Tibial artery (tissue), 4 donors: ENCODE results near the gene MYRIP.
"Not testable (repeated sequence)": the region's sequence is repeated elsewhere in the genome, so short reads cannot be mapped to it uniquely, and the experiment has no call there.

Experiments used
- DNase-seq, 2 donors: peaks; one replicate each; pipeline ENCODE4 v3.0.0-alpha.2; 2019
- H3K27ac ChIP-seq, 2 donors: fragments of 200-600 bp; sonication (generic) in 1 of 2; 1 replicate in 1 of 2; 2 replicates in 1 of 2; pipeline ENCODE4 v1.5.1; 2018 to 2019; ENCODE audit warnings: mild to moderate bottlenecking in 1 of 2
- H3K27me3 ChIP-seq, 2 donors: fragments of 200-600 bp; sonication (generic) in 1 of 2; one replicate each; pipeline versions ENCODE4 v1.5.1 to v1.6.0; 2016 to 2019
- H3K36me3 ChIP-seq, 3 donors: fragments of 200-600 bp; sonication (generic) in 2 of 3; one replicate each; pipeline ENCODE4 v1.5.1; 2016 to 2019; ENCODE audit warnings: mild to moderate bottlenecking in 2 of 3
- H3K4me1 ChIP-seq, 4 donors: fragments of 200-600 bp; sonication (generic) in 2 of 4; 1 replicate in 3 of 4; 2 replicates in 1 of 4; pipeline ENCODE4 v1.5.1; 2016 to 2019
- H3K4me3 ChIP-seq, 2 donors: fragments of 200-600 bp; sonication (generic) in 1 of 2; 1 replicate in 1 of 2; 2 replicates in 1 of 2; pipeline ENCODE4 v1.5.1; 2018 to 2019; ENCODE audit warnings: mild to moderate bottlenecking in 2 of 2
- H3K9me3 ChIP-seq, 3 donors: fragments of 200-600 bp; sonication (generic) in 1 of 3; one replicate each; pipeline ENCODE4 v1.5.1; 2016 to 2019
- CTCF ChIP-seq, 2 experiments: fragments of 200-600 bp in 1 of 2; fragments of 450-650 bp in 1 of 2; IDR thresholded peaks; one replicate each; pipeline ENCODE4 v1.5.1; 2017 to 2019; ENCODE audit warnings: antibody characterized with exemption in 2 of 2, mild to moderate bottlenecking in 1 of 2, moderate library complexity in 1 of 2
- intact Hi-C: fragments of 100-400 bp; cut with DNase I; formaldehyde crosslinking; loops from one replicate; pipeline ENCODE4 v1.15.0; 2023; ENCODE audit warnings: low total_unique reads

The MYRIP gene

GRCh38 chr3:40073310-40074007, 264.1 kb downstream of the MYRIP start:
- Histone ChIP-seq H3K27me3 (no peaks in the 10 kb centered on the region), H3K4me1 (peaks cover 0 to 8% (median 6%) of the 10 kb centered on the region in 4 donors), H3K4me3 (no peak overlapping the region), H3K27ac (no peak overlapping the region), H3K9me3 (no peaks in the 10 kb centered on the region), H3K36me3 (no peaks in the 10 kb centered on the region)
- no peak for DNase-seq
- no peak for TF ChIP-seq CTCF (IDR thresholded peaks at IDR 0.05)
- intact Hi-C loops, result no loop called here

GRCh38 chr3:40077139-40077538, 267.7 kb downstream of the MYRIP start:
- H3K36me3 ChIP-seq, H3K9me3 ChIP-seq, H3K27me3 ChIP-seq, H3K4me3 ChIP-seq, intact Hi-C loops, DNase-seq: not testable (repeated sequence)
- peak overlapping the region; percentile 61 to 75 for H3K27ac ChIP-seq
- peaks cover 0 to 34% (median 18%) of the 10 kb centered on the region in 4 donors for H3K4me1 ChIP-seq

GRCh38 chr3:40077828-40078492, 268.6 kb downstream of the MYRIP start:
- DNase-seq, H3K9me3 ChIP-seq, H3K36me3 ChIP-seq, intact Hi-C loops, H3K4me3 ChIP-seq, H3K27me3 ChIP-seq: not testable (repeated sequence)
- Histone ChIP-seq H3K4me1 (peaks cover 0 to 34% (median 18%) of the 10 kb centered on the region in 4 donors), H3K27ac (peak overlapping the region; percentile 61 to 75)

GRCh38 chr3:40078590-40078989, 269.2 kb downstream of the MYRIP start:
- Histone ChIP-seq H3K9me3 (no peaks in the 10 kb centered on the region), H3K4me1 (peaks cover 0 to 34% (median 18%) of the 10 kb centered on the region in 4 donors), H3K36me3 (no peaks in the 10 kb centered on the region), H3K27ac (peak overlapping the region; percentile 61 to 75), H3K27me3 (no peaks in the 10 kb centered on the region), H3K4me3 (no peak overlapping the region)
- DNase-seq, result no peak
- intact Hi-C loops, result no loop called here
- TF ChIP-seq CTCF (IDR thresholded peaks at IDR 0.05), result no peak

- no peak for DNase-seq
- Histone ChIP-seq H3K36me3 (no peaks in the 10 kb centered on the region), H3K4me3 (no peak overlapping the region), H3K9me3 (no peaks in the 10 kb centered on the region), H3K4me1 (peaks cover 0 to 34% (median 18%) of the 10 kb centered on the region in 4 donors), H3K27me3 (no peaks in the 10 kb centered on the region), H3K27ac (peak overlapping the region; percentile 61 to 75)
- no peak for TF ChIP-seq CTCF (IDR thresholded peaks at IDR 0.05)
- intact Hi-C loops, result no loop called here
Measured at GRCh38 chr3:40079203-40079846, 269.9 kb downstream of the MYRIP start.

- no peak for TF ChIP-seq CTCF (IDR thresholded peaks at IDR 0.05)
- no peak for DNase-seq
- H3K36me3 ChIP-seq, result no peaks in the 10 kb centered on the region
- peaks cover 0 to 34% (median 18%) of the 10 kb centered on the region in 4 donors for H3K4me1 ChIP-seq
- no peaks in the 10 kb centered on the region for H3K27me3 ChIP-seq
- H3K4me3 ChIP-seq, result no peak overlapping the region
- no peaks in the 10 kb centered on the region for H3K9me3 ChIP-seq
- intact Hi-C loops, result no loop called here
- H3K27ac ChIP-seq, result peak overlapping the region; percentile 61 to 75
Measured at GRCh38 chr3:40079847-40080240, 270.4 kb downstream of the MYRIP start.
